NCI-H187 treated with DMSO at 0.1 percent for 48 hours (cell line): Measurements from ENCODE around the gene REC114.
"Not testable (repeated sequence)": the region's sequence is repeated elsewhere in the genome, so short reads cannot be mapped to it uniquely, and the experiment has no call there.

Source experiments
- DNase-seq: peaks from one replicate; lab custom pipeline; 2025; lab: John Stamatoyannopoulos, UW

Gene REC114, protein sequence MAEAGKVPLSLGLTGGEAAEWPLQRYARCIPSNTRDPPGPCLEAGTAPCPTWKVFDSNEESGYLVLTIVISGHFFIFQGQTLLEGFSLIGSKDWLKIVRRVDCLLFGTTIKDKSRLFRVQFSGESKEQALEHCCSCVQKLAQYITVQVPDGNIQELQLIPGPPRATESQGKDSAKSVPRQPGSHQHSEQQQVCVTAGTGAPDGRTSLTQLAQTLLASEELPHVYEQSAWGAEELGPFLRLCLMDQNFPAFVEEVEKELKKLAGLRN

DNA sequence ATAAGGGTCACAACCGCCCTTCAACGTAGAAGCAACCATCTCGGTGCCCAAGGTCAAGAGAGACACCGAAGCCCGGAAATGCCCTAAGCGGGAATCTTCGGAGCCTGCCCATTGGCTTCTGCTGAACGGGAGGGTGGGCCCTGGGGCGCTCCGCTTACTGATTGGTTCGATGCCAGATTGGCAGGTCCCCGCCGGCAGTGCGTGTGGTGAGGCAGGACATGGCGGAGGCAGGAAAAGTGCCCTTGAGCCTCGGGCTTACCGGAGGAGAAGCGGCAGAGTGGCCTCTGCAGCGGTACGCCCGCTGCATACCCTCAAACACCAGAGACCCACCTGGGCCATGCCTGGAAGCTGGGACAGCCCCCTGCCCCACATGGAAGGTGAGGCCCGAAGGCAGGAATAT lies at the start of gene REC114:
REC114 (plus strand) TSS at position 197 of the 400 bp plus-strand sequence; CDS start at position 219, 22 bp downstream.
- no peak for DNase-seq

DNA sequence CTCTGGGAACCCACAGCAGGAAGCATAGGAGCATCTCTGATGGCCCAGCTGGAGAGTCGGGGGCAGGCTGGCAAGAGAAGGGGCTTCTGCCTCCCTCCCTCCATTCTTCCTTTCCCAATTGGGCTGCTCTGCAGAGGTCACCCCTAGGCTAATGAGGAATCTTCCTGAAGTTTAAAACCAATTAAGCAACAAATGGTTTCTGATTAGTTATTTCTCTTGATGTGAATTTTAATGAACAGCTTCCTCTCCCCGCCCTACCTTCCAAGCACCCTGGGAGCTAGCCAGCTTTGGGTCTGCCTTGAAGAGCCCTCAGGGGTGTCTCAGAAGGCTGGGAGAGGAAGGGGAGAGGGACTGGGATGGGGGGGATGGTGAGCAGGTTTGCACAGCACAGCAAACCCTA lies 49.6 kb upstream of the REC114 start:
- no peak for DNase-seq

DNA sequence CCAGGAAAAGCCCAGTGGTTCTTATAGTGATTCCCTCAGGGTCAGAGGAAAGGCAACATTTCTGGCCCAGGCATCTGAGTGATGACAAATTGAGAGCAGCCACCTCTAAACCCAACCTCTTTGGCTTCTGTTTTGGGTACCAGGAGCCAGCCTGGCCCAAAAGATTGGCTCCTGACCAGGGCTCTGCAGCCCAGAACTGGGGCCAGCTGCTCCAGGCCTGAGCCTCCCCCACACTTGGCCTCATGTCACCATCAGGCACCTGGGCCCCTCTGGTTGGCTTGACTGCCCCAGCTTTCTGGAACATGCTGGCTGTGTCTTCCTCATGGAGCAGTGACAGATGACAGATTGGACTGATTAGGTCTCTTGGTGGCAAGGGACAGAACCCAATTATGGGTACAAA lies 48.2 kb upstream of the REC114 start:
- no peak for DNase-seq

DNA sequence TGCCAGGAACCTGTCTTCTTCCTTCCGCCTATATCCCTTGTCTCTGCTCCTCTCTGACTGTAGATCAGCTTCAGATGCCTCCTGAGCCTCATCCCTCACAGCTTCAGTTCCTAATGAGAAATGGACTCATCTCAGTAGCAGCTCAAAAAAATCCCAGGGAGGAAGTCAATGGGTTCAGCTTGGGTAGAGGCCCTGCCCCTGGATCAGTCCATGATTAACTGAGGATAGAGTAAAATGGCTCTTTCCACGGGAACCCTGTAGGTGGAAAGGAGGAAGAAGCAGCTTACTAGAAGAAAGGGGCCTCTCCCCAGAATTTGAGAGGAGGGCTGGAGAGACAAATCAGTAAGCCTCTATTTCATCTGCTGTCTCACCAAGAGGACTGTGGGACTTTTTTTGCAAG lies 47.3 kb upstream of the REC114 start:
- no peak for DNase-seq

DNA sequence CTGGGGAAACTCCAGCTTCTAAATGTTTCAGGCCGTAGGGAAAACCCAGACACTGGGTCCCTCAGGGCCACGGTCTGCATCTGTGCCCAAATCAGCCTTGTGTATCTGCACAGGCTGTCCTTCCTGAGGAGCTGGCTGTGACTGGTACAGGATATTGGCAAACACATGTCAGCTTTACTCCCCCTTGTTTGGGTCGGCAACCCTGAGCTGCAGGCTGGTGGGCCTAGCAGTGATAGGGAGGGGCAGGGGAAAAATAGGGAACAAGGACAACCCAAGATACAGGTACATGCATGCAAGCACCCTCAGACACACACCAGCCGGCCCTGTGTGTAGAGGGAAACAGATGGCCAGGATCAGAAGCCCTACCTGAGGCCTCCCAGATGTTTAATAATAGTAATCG lies 45.5 kb upstream of the REC114 start:
- no peak for DNase-seq

DNA sequence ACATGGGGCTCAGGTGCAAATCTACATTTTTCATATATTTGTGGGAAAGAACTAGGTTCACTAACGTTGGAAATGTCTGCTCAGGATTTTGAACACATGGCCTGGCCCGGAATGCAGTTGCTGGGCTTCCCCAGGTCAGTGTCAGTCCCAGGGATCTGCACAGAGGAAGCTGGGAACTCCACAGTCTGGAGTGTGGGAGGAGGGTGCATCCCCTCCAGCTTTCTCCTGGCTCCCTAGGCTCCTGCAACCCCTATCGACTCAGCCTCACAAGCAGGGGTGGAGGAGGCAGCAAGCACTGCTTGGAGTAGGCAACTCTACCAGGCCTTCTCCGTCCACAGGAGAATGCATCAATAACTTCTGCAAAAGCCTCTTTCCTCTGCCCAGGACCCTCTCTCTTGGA lies 44.1 kb upstream of the REC114 start:
- no peak for DNase-seq

DNA sequence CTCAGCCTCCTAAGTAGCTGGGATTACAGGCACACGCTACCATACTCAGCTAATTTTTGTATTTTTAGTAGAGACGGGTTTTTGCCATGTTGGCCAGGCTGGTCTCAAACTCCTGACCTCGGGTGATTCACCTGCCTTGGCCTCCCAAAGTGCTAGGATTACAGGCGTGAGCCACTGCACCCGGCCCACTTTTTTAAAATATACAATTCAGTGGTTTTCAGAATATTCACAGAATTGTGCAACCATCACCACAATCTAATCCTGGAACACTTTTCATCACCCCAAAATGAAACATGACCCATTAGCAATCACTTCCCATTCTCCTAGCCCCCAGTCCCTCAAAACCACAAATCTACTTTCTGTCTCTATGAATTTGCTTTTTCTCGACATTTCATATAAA lies 42.7 kb upstream of the REC114 start:
- DNase-seq, result not testable (repeated sequence)

DNA sequence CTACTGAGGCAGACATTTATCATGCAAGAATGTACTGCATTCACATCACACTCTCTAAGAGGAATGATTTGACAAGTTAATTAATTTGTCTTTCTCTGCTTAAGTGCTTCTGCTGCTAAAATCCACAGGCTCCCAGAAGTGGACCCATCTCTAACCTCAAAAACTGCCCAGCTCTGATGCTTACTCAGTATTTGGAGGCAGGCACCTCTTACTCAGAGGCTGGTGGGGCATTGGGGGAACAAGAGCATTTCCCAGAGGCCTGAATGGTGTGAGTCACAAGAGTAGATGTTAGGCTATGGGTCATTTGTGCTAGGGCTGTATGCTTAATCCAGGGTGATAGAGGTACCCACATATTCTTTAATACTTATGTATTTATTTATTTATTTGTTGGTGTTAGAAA lies 39.8 kb upstream of the REC114 start:
- DNase-seq, result no peak

DNA sequence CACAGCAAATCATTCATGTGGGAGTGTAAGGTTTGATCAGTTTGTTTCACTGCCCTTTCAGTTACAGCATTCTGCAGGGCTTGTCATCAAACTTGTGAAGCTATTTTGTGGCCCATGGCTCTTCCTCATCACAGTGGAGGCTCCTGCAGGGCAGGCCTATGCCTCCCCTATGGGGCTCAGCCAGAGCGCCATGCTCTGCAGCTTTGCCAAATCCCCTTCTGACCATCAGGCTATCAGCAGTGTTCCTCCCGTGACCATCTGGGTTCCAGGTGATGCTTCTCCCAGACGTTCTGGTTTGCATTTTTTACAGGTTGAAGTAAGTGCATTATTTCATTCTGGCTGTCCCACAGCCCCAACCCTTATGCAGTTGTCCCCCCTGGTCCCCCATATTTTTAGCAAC lies 28.1 kb upstream of the REC114 start:
- DNase-seq, result no peak

DNA sequence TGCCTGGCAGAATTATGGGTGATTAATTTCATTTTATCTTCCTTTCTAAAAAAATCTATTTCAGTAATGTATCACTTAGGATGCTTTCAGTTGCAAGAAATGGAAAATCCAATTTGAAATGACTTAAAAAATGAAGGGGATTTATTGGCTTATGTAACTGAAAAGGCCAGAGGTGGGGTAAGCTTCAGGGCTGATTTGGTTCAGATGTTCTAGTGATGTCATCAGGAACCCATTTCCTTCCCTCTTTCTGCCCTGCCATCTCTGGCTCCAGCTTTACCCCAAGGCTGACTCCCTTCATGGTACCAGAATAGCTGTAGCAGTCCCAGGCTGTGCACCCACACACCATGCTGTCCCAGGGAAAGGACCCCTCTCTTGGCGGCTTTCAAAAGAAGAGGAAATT lies 18.5 kb upstream of the REC114 start:
- no peak for DNase-seq

DNA sequence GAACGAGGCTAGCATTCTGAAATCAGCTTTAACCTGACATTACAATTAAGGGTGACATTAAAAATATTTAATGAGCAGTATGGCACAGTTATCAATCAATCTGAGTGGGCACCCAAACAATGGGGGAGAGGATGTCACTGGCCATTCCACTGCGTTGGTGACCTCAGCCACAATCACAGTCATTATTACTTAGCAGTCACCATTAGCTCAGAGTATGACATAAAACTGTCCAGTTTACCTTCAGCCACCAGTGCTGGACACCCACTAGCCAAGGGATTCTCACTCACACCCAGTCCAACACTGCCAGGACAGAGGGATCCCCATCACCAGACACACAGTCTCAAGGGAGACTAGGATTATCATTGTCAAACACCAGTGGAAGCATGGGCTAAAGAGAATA lies 17.5 kb upstream of the REC114 start:
- DNase-seq, result no peak

DNA sequence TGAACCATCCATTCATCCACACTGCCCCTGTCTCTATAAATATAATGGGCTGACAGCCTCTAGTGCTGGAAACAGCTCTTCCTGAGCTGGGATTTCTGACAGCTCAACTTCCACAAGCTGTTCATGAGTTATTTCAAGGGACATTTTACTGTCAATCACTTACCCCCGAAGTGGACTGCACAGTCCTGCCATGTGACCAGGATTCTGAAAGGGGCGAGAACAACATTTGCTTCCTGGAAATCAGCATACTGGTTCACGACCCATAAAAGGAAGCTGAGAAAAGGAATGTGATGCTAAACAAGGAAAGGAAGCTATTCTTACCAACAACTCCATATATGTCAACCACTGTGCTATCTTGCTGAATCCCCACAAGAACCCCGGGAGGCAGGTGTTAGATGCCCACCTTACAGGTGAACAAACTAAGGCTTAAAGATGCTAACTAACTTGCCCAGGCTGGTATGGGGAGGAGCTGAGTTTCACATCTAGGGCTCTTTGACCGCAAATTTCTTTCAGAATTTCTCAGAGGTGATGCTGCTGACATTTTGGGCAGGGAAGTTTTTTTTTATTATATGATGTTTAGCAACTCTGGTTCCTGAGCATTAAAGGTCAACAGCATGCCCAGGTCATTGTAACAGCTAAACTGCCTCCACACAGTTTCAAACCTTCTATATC lies 16.5 kb upstream of the REC114 start:
- no peak for DNase-seq

DNA sequence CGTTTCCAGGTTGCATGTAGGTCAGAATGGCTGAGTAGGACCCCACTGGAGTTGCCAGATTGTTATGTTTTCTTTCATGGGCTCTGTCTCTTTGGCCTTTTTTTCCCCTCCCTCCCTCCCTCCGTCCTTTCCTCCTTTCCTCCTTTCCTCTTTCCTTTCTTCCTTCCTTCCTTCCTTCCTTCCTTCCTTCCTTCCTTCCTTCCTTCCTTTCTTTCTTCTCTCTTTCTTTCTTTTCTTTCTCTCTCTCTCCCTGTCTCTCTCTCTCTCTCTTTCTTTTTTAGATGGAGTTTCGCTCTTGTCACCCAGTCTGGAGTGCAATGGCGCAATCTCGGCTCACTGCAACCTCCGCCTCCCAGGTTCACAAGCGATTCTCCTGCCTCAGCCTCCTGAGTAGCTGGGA lies 11.6 kb upstream of the REC114 start:
- DNase-seq, result not testable (repeated sequence)

DNA sequence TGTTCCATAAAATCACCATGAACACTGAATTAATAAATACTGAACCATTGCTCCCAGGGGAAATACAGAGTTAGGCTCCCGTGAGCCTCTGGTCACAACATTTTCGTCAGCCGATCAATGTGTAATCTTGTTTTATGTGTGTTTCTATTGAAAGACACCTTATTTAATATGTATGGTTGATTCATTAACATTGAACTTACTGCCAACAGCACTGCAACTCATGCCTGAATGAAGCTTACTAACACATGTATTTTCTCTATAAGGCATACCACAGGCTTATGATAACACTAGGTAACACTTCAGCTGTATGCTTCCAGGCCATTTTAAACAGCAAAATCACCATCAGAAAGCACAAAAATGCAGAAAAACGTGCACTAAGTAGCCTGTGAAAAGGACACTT lies 9.1 kb upstream of the REC114 start:
- DNase-seq, result no peak

DNA sequence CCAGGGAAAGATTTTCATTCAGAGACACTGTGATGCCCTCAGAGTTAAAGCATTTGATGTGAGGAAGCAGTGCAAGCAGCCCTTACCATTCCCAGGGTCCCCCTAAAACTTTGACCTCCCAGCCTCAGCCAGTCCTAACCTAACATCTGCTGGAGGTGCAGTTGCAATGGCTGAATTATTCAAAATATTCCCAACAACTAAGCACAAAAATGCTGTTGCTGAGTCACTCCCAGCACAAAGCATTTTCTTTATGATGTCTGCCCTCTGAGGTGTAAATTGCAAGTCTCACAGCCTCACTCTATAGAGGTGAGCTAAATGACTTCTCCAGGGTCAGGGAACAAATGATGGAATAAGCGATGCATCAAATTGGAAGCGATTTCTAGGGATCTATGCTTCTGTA lies 6.4 kb upstream of the REC114 start:
- no peak for DNase-seq

DNA sequence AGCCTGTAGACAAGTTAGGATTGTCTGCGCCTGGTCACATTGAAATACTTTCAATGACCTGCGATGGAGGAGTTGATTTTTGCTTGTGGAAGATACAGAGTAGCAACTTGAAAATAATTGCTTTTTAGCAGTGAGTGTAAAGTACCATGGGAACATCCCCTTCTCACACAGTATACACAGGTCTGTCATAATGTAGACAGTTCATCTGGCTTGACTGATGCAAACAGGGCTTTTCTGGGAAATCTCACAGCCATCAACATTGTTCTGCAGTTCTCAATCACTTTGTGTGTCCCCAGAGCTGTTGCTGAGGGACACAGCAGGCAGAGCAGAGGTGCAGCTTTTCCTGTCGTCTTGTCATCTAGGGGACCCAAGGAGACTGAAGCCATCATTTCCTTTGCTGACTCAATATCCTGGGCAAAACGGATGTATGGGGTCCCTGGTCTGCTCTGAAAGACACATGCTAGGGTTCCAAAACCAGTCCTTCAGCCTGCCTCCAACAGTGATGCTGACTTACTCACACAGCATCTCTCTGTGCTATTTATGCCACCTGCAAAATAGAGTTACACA lies 5.3 kb upstream of the REC114 start:
- DNase-seq, result no peak

DNA sequence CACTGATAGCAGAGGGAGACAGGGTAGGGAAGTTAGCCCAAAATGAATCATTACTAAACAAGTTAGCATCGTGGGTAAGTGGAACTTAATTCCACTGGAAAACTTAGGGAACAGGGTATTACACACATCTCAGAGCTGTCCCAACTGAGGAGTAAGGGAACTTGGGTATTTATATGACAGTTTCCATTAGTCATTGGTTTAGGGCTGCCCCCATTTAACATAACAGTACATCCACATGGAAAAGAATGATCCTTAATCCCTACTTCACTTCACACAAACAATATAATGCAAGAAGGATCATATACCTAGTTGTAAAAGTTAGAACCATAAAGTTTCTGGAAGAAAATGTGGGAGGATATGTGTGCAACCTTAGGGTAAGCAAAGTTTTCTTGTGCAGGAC lies 4.3 kb upstream of the REC114 start:
- no peak for DNase-seq

DNA sequence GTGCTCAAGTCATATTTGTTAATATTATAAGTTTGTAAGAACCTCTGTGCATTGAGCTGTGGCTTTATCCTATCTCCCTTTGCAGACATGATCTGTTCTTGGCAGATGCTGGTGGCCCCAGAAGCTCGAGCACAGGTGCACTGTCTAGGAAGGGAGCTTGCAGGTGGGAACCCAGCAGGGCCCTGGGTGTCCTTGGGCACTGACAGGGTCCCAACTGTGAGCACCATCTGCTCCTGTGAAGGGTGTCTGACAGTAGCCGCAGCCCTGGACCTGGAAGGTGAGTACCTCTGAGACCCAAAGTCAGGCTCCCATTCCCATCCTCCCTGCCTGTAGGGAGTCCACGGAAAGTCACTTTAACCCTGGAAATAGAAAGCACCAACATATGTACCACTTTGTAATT lies 2.4 kb upstream of the REC114 start:
- DNase-seq, result no peak

DNA sequence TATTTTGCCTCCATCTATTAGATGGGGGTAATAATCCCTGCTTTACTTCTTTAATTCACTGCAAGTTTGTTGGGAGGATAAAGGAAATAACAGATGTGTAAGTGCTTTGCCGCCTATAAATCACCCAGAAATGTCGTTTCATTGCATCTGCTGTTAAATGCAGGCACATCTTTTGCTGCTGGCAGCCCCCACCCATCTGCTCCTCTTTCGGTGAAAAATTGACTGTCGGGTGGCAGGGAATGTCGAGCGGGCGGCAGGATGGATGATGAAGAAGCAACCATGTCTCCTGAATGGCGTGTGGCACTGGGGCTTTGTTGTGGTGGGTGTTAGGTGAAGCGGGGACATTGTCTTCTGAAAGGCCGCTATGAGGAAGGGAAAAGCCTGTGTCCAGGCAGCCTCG lies 543 bp upstream of the REC114 start:
- DNase-seq, result no peak

DNA sequence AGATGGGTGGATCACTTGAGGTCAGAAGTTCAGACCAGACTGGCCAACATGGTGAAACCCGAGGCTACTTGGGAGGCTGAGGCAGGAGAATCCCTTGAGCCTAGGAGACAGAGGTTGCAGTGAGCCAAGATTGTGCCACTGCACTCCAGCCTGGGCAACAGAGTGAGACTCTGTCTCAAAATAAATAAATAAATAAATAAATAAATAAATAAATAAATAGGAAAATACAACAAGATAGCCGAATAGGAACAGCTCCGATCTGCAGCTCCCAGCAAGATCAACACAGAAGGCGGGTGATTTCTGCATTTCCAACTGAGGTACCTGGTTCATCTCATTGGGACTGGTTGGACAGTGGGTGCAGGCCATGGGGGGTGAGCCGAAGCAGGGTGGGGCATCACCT lies 4.5 kb downstream of the REC114 start:
- not testable (repeated sequence) for DNase-seq

DNA sequence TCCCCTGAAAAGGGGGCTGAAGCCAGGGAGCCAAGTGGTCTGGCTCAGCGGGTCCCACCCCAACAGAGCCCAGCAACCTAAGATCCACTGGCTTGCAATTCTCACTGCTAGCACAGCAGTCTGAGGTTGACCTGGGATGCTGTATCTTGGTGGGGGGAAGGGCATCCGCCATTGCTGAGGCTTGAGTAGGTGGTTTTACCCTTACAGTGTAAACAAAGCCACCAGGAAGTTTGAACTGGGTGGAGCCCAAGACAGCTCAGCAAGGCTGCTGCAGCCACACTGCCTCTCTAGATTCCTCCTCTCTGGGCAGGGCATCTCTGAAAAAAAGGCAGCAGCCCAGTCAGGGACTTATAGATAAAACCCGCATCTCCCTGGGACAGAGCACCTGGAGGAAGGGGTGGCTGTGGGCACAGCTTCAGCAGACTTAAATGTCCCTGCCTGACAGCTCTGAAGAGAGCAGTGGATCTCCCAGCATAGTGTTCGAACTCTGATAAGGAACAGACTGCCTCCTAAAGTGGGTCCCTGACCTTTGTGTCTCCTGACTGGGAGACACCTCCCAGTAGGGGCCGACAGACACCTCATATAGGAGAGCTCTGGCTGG lies 5.3 kb downstream of the REC114 start:
- not testable (repeated sequence) for DNase-seq

DNA sequence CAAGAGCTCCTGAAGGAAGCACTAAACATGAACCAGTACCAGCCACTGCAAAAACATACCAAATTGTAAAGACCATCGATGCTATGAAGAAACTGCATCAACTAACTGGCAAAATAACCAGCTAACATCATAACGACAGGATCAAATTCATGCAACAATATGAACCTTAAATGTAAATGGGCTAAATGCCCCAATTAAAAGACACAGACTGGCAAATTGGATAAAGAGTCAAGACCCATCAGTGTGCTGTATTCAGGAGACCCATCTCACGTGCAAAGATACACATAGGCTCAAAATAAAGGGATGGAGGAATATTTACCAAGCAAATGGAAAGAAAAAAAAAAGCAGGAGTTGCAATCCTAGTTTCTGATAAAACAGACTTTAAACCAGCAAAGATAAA lies 7.0 kb downstream of the REC114 start:
- not testable (repeated sequence) for DNase-seq

DNA sequence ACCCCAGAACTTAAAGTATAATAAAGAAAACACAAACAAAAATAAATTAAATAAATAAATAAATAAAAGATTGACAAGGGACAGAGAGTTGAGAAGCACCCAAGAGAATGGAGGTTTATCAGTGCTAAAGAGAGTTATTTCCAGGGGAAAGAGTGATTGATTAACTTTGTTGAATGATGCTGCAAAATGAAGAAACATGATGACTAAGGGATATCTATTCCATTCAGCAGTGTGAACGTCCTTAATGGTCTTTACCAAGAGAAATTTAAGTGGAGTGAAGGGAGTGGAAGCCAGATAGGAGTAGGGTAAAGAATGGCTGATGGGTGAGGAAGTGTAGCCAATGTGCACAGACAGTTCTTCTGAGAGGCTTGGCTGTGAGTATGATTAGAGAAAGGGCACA lies 11.1 kb downstream of the REC114 start:
- DNase-seq, result no peak
